DND-41 (cell line): ENCODE measurements around the gene CSN1S1.

Source experiments
- EZH2 ChIP-seq: IDR thresholded peaks from 3 replicates; pipeline ENCODE4 v1.6.1; 2012; ENCODE audit warnings: borderline replicate concordance, low read depth, mild to moderate bottlenecking, moderate library complexity, low read length, inconsistent platforms; ENCODE audit not compliant: severe bottlenecking
- TF ChIP-seq, protein P1 (sequence below): IDR thresholded peaks from 2 replicates; pipeline ENCODE4 v1.5.1; 2012; ENCODE audit warnings: borderline replicate concordance, low read length, moderate library complexity, mild to moderate bottlenecking; ENCODE audit not compliant: poor library complexity, severe bottlenecking; ENCODE audit errors: extremely low read depth

DNA sequence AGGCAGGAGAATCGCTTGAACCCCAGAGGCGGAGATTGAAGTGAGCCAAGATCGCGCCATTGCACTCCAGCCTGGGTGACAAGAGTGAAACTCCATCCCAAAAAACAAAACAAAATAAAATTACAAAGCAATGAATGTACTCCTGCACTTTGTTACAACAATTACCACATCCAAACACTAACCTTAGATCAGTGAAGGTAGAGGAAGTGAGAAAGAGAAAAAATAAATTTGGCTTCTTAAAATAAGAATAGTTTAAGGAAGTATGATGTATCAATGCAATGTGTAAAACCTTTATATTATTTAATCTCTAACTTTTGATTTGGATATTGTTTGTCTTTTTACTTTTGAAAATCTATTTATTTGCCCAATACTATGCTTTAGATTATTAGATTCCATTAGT, 21.7 kb upstream of the CSN1S1 start:
- TF ChIP-seq, protein P1, sequence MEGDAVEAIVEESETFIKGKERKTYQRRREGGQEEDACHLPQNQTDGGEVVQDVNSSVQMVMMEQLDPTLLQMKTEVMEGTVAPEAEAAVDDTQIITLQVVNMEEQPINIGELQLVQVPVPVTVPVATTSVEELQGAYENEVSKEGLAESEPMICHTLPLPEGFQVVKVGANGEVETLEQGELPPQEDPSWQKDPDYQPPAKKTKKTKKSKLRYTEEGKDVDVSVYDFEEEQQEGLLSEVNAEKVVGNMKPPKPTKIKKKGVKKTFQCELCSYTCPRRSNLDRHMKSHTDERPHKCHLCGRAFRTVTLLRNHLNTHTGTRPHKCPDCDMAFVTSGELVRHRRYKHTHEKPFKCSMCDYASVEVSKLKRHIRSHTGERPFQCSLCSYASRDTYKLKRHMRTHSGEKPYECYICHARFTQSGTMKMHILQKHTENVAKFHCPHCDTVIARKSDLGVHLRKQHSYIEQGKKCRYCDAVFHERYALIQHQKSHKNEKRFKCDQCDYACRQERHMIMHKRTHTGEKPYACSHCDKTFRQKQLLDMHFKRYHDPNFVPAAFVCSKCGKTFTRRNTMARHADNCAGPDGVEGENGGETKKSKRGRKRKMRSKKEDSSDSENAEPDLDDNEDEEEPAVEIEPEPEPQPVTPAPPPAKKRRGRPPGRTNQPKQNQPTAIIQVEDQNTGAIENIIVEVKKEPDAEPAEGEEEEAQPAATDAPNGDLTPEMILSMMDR: no peak
- TF ChIP-seq EZH2: no peak
